ENCODE data around the gene SLC7A6. TPM values are rescaled to one million over a fixed set of nuclear protein-coding genes. Genes with fewer than 3 reads are reported as not detected.

SLC7A6 gene
- total and polyA plus RNA-seq, 2 experiments from 2014 or later, result 20.5 to 29.7 TPM

DNA sequence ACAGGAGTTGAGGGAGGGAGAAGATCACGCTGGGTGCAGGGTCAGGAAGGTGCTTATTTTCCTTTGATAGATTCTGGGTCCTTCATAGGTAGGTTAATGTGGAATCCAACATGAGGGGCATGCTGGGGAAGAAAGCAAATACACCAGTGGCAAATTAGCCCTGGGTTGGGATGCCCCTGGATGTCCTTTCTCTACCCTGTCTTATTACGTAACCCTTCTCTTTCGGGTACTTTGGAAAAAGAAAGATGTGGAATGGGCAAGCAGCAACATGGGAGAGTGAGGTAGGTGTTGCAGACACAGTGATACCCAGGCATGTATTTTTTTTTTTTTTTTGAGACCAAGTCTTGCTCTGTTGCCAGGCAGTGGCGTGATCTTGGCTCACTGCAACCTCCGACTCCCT lies 9.1 kb downstream of the SLC7A6 start:
- Histone ChIP-seq H3K4me1 (ENCODE audit: insufficient read depth) (peaks cover 5% of the 10 kb centered on the region), H2AFZ (no peak overlapping the region), H3K4me3 (no peak overlapping the region), H3K4me2 (no peak overlapping the region), H3K27me3 (no peaks in the 10 kb centered on the region), H3K9me3 (ENCODE audit: low read depth) (no peaks in the 10 kb centered on the region), H3K27ac (no peak overlapping the region), H3K36me3 (replicated peaks; ENCODE audit: insufficient read depth, low read depth) (no peaks in the 10 kb centered on the region), H4K20me1 (ENCODE audit: insufficient read depth, poor library complexity, severe bottlenecking) (no peaks in the 10 kb centered on the region), H3K79me2 (peaks cover 66% of the 10 kb centered on the region), H3K9me2 (replicated peaks; ENCODE audit: insufficient read depth) (no peaks in the 10 kb centered on the region)
- DNase-seq (ENCODE audit: low spot score), result no peak
- WGBS (ENCODE audit: low lambda C conversion rate, missing lambda C conversion rate), result 95% methylated on average over 5 of the region's 5 CpGs
- TF ChIP-seq EZH2 (IDR thresholded peaks at IDR 0.05; ENCODE audit: borderline replicate concordance) (no peak), EZH2phosphoT487 (IDR thresholded peaks at IDR 0.05; ENCODE audit: low read depth, severe bottlenecking, unreplicated experiment) (no peak)
- TF ChIP-seq, protein P1, sequence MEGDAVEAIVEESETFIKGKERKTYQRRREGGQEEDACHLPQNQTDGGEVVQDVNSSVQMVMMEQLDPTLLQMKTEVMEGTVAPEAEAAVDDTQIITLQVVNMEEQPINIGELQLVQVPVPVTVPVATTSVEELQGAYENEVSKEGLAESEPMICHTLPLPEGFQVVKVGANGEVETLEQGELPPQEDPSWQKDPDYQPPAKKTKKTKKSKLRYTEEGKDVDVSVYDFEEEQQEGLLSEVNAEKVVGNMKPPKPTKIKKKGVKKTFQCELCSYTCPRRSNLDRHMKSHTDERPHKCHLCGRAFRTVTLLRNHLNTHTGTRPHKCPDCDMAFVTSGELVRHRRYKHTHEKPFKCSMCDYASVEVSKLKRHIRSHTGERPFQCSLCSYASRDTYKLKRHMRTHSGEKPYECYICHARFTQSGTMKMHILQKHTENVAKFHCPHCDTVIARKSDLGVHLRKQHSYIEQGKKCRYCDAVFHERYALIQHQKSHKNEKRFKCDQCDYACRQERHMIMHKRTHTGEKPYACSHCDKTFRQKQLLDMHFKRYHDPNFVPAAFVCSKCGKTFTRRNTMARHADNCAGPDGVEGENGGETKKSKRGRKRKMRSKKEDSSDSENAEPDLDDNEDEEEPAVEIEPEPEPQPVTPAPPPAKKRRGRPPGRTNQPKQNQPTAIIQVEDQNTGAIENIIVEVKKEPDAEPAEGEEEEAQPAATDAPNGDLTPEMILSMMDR (IDR thresholded peaks at IDR 0.05; ENCODE audit: poor library complexity), result no peak

DNA sequence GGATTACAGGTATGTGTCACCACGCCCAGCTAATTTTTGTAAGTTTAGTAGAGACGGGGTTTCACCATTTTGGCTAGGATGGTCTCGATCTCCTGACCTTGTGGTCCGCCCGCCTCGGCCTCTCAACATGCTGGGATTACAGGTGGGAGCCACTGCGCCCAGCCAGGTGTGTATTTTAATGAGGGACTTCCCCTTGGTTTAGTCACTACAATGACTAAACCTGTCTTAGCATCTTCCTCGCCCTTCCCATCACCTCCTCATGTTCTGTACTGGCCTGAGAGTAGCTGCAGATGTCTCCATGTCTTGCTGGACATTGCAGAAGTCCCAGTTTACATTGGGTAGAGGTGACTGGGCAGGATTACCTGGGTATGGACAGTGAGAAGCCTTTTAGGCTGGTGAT lies 9.6 kb downstream of the SLC7A6 start:
- no peak for TF ChIP-seq EZH2 (IDR thresholded peaks at IDR 0.05; ENCODE audit: borderline replicate concordance)
- no peak for TF ChIP-seq EZH2phosphoT487 (IDR thresholded peaks at IDR 0.05; ENCODE audit: low read depth, severe bottlenecking, unreplicated experiment)
- TF ChIP-seq, protein P1 (IDR thresholded peaks at IDR 0.05; ENCODE audit: poor library complexity), result no peak
- H3K9me2 ChIP-seq (replicated peaks; ENCODE audit: insufficient read depth), result no peaks in the 10 kb centered on the region
- H3K4me1 ChIP-seq (ENCODE audit: insufficient read depth), result peaks cover 5% of the 10 kb centered on the region
- no peaks in the 10 kb centered on the region for H3K27me3 ChIP-seq
- no peak overlapping the region for H2AFZ ChIP-seq
- H3K27ac ChIP-seq, result no peak overlapping the region
- 98% methylated on average over 8 of the region's 8 CpGs for WGBS (ENCODE audit: low lambda C conversion rate, missing lambda C conversion rate)
- no peaks in the 10 kb centered on the region for H3K9me3 ChIP-seq (ENCODE audit: low read depth)
- no peak overlapping the region for H3K4me2 ChIP-seq
- H3K36me3 ChIP-seq (replicated peaks; ENCODE audit: insufficient read depth, low read depth), result no peaks in the 10 kb centered on the region
- H3K4me3 ChIP-seq, result no peak overlapping the region
- H3K79me2 ChIP-seq, result peaks cover 61% of the 10 kb centered on the region
- no peak for DNase-seq (ENCODE audit: low spot score)
- no peaks in the 10 kb centered on the region for H4K20me1 ChIP-seq (ENCODE audit: insufficient read depth, poor library complexity, severe bottlenecking)

DNA sequence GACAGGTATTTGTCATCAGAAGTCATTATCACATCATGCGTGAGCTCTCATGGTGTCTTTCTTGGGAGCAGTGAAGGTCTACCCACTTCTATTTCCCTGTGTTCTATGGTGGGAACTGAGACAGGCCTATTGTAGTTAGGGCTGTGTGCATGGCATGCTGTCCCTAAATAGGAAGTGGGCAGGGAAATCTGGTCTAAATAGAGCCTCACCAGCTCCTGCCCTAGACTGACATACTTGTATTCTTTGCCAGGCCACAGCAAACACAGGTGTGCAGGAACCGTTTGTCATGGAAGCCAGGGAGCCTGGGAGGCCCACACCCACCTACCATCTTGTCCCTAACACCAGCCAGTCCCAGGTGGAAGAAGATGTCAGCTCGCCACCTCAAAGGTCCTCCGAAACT lies 10.1 kb downstream of the SLC7A6 start:
- H3K79me2 ChIP-seq, result peaks cover 58% of the 10 kb centered on the region

More for the DNA sequence above, 10.1 kb downstream of the SLC7A6 start:
- Histone ChIP-seq H3K9me3 (ENCODE audit: low read depth) (no peaks in the 10 kb centered on the region), H2AFZ (no peak overlapping the region), H3K9me2 (replicated peaks; ENCODE audit: insufficient read depth) (no peaks in the 10 kb centered on the region), H3K27me3 (no peaks in the 10 kb centered on the region), H3K4me2 (no peak overlapping the region), H3K27ac (no peak overlapping the region), H3K4me3 (no peak overlapping the region), H4K20me1 (ENCODE audit: insufficient read depth, poor library complexity, severe bottlenecking) (no peaks in the 10 kb centered on the region), H3K36me3 (replicated peaks; ENCODE audit: insufficient read depth, low read depth) (no peaks in the 10 kb centered on the region), H3K4me1 (ENCODE audit: insufficient read depth) (peaks cover 5% of the 10 kb centered on the region)
- 94% methylated on average over 4 of the region's 4 CpGs for WGBS (ENCODE audit: low lambda C conversion rate, missing lambda C conversion rate)
- no peak for DNase-seq (ENCODE audit: low spot score)
- TF ChIP-seq EZH2 (IDR thresholded peaks at IDR 0.05; ENCODE audit: borderline replicate concordance) (no peak), EZH2phosphoT487 (IDR thresholded peaks at IDR 0.05; ENCODE audit: low read depth, severe bottlenecking, unreplicated experiment) (no peak)
- TF ChIP-seq, protein P1 (IDR thresholded peaks at IDR 0.05; ENCODE audit: poor library complexity), result no peak
